IgD-negative memory B cell (primary cell): ENCODE data around the gene KLHL29. TPM values are rescaled to one million over a fixed set of nuclear protein-coding genes. Genes with fewer than 3 reads are reported as not detected.
A peak's percentile ranks its signal among the peaks of the same experiment; 100 is the strongest.
"Not testable (repeated sequence)": the region's sequence is repeated elsewhere in the genome, so short reads cannot be mapped to it uniquely, and the experiment has no call there.

Experiments
- H3K27ac Mint-ChIP-seq, 3 donors: one replicate each; pipeline ENCODE4 v1.8.0; 2020 to 2022; ENCODE audit warnings: mild to moderate bottlenecking in 3 of 3, mixed read lengths in 3 of 3, moderate library complexity in 1 of 3
- H3K27me3 Mint-ChIP-seq: one replicate; pipeline ENCODE4 v1.8.0; 2021; ENCODE audit warnings: mixed read lengths
- H3K36me3 Mint-ChIP-seq: one replicate; pipeline ENCODE4 v1.8.0; 2020; ENCODE audit warnings: mild to moderate bottlenecking, mixed read lengths
- H3K4me1 Mint-ChIP-seq, 3 donors: one replicate each; pipeline ENCODE4 v1.8.0; 2020 to 2022; ENCODE audit warnings: mixed read lengths in 3 of 3, mild to moderate bottlenecking in 1 of 3
- H3K4me3 Mint-ChIP-seq, 4 donors: one replicate each; pipeline ENCODE4 v1.8.0; 2020 to 2022; ENCODE audit warnings: mild to moderate bottlenecking in 4 of 4, mixed read lengths in 4 of 4, moderate library complexity in 3 of 4
- H3K9me3 Mint-ChIP-seq, 3 donors: one replicate each; pipeline ENCODE4 v1.8.0; 2020 to 2021; ENCODE audit warnings: mixed read lengths in 3 of 3, mild to moderate bottlenecking in 1 of 3
- polyA plus RNA-seq: library from polyadenylated mRNA; unstranded; fragments of 300-500 nt; fragmentation: Illumina TruSeq; gene quantifications from one replicate; pipeline ENCODE4 v1.2.3, GENCODE V29; 2021

KLHL29 gene
- polyA plus RNA-seq, 1 donor from 2014 or later: 0.11 TPM

DNA sequence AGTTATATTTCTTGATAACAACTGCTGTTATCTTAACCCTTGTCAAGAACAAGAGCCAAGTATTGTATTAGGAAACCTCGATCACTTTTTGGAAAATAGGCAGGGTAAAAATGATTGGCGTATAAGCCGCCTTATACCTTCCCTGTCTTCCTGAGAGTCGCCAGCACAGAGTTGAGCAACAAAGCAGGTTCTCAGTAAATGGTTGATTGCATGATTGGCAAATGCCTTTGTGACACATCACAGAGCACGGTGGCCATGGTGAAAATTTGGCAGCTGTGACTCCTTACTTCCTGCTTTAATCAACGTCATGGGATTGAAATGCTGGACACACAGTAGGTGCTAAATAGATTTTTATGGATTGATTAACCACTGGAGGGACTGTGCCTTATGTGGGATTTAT lies 3.9 kb upstream of the KLHL29 start:
- no peaks in the 10 kb centered on the region for H3K36me3 Mint-ChIP-seq
- H3K4me3 Mint-ChIP-seq: peak overlapping the region; percentile 62 to 95 (median 81)
- H3K9me3 Mint-ChIP-seq: no peaks in the 10 kb centered on the region
- peak overlapping the region; percentile 1 to 94 (median 71) for H3K27ac Mint-ChIP-seq
- no peaks in the 10 kb centered on the region for H3K27me3 Mint-ChIP-seq
- peaks cover 13 to 21% (median 21%) of the 10 kb centered on the region in 3 donors for H3K4me1 Mint-ChIP-seq

DNA sequence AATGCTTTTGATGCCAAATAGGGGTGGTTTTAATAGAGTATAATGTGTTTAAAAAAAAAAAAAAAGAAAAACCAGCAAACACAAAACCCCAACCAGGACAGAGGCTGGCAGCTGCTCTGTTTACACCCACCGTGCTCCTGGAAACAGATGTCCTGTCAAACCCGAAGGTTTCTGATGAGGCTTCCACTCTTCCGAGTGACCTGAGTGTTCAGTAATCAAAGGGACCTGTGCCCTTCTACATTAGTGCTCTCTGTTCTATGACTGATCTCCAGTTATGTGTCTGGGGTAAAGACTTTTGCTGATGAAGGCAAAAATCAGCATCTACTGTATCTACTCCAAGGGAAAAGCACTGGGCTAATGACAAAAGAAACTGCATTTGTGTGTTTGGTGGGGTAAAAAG lies 3.5 kb upstream of the KLHL29 start:
- Mint-ChIP-seq H3K9me3 (no peaks in the 10 kb centered on the region), H3K4me3 (peak overlapping the region in 3 of 4 donors; percentile 30 to 79 (median 71)), H3K36me3 (no peaks in the 10 kb centered on the region), H3K27ac (peak overlapping the region in 1 of 3 donors; percentile 94), H3K27me3 (peaks cover 1% of the 10 kb centered on the region), H3K4me1 (peaks cover 13 to 23% (median 21%) of the 10 kb centered on the region in 3 donors)

DNA sequence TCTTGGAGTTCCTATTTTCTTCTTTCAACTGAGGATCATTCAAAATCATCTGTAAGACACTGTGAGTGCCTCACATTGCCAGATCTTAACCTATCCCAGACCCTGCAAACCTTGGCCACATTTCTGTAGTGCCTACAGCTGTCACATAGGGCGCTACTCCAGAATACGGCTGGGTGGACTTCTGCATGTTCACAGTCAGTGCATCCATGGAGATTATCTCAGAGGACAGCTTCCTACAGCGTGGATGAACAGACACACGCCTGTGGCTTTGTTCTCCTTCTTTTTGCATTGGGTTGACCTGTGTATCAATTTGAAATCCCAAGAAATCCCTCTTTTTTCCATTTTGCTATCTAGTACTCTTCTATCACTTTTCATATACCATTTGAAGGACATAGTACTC lies 1.9 kb upstream of the KLHL29 start:
- H3K27me3 Mint-ChIP-seq: peaks cover 11% of the 10 kb centered on the region
- H3K4me3 Mint-ChIP-seq: peak overlapping the region in 2 of 4 donors; percentile 23 to 71
- H3K27ac Mint-ChIP-seq: no peak overlapping the region
- H3K36me3 Mint-ChIP-seq: no peaks in the 10 kb centered on the region
- no peaks in the 10 kb centered on the region for H3K9me3 Mint-ChIP-seq
- H3K4me1 Mint-ChIP-seq: peaks cover 13 to 23% (median 21%) of the 10 kb centered on the region in 3 donors

DNA sequence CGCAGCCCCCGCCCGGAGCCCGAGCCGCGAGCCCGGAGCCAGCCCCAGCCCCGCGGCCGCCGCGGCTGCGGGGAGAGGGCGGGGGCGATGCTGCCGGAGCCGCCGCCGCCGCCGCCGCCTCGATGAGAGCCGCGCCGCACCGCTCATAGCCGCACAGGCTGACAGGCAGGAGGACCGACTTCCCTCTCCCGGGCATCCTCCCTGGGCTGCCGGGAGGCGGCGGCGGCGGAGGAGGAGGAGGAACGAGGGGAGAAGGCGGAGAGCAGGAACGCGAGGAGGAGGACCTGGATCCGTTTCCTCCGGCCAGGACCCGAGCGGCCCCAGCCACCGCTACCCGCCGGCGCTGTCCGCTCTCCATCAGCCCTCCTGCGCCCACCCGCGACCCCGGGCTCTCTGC lies 370 bp downstream of the KLHL29 start:
- Mint-ChIP-seq H3K4me3 (peak overlapping the region in 2 of 4 donors; percentile 37 to 52), H3K9me3 (no peaks in the 10 kb centered on the region), H3K27ac (no peak overlapping the region), H3K36me3 (no peaks in the 10 kb centered on the region), H3K4me1 (peaks cover 10 to 18% (median 16%) of the 10 kb centered on the region in 3 donors), H3K27me3 (peaks cover 29% of the 10 kb centered on the region)

DNA sequence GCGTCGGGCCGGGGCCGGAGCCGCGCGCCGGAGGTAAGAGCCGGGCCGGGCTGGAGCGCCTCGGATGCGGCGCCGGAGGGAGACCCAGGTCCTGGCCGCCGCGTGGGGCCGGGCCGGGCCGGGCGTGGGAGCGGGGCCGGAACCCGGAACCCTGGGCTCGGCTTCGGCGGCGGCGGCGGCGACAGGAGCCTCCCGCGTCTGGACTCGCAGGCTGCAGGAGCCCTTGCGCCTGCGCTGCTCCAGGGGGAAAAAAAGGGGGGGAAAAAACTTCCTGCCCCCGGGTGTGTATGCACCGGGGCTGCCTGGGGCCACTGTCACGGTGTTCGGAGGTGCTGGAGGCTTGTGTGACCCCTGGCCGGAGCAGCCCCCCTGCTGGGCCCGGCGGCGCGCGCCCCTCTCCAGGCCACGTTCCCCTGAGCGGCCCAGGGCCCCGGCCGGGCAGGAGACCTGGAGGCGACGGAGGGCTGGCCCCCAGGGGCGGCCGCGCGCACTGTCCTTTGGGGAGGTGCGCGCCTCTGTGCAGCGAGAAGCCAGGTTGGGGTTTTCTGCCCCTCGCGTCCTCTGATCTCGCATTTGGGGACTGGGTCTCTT lies 864 bp downstream of the KLHL29 start:
- H3K4me1 Mint-ChIP-seq: peaks cover 5 to 14% (median 11%) of the 10 kb centered on the region in 3 donors
- H3K27me3 Mint-ChIP-seq: peaks cover 29% of the 10 kb centered on the region
- H3K9me3 Mint-ChIP-seq: no peaks in the 10 kb centered on the region
- no peak overlapping the region for H3K27ac Mint-ChIP-seq
- H3K36me3 Mint-ChIP-seq: no peaks in the 10 kb centered on the region
- H3K4me3 Mint-ChIP-seq: peak overlapping the region; percentile 70 to 94 (median 90)

DNA sequence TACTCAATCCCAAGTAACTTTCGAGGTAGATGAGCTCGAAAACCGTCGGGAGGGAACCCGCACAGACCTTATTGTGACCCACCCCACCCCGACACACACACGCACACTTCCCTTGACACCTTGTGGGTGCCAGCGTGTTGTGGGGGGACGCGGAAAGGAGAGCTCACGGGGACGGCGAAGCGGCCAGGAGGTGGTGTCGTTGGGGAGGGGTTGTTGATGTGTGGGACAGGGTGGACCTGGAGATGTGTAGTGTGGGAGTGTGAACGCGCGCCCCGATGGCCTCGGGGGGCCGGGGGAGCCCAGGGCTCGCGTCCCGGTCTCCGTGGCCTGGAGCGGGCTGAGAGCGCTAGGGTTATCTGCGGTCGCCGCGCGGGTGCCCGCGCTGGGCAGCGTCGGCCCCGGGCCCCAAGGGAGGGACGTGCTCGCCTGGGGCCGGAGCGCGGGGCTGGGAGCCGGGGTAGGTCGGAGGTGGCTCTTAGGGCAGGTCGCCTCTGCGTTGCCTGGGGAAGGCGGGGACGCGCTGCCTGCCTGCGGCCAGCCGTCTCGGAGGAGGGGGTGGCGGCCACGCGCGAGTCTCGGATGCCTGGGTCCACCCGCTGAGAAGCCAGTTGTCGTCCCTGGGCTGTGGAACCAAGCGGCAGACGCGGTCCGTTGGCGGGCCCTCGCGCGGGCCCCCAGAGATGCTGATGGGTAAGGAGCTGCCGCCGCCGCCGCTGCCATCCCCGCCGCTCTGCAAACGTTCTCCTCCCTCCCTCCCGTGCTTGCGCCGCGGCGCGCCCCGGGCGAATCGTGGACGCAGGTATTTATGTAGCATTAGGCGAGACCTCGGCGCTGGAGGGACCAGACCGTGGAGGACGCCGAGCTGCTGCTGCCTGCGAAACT lies 1.6 kb downstream of the KLHL29 start:
- H3K4me3 Mint-ChIP-seq: peak overlapping the region; percentile 70 to 94 (median 90)
- H3K36me3 Mint-ChIP-seq: no peaks in the 10 kb centered on the region
- H3K4me1 Mint-ChIP-seq: peaks cover 0 to 11% (median 6%) of the 10 kb centered on the region in 3 donors
- no peak overlapping the region for H3K27ac Mint-ChIP-seq
- H3K27me3 Mint-ChIP-seq: peaks cover 34% of the 10 kb centered on the region
- H3K9me3 Mint-ChIP-seq: no peaks in the 10 kb centered on the region

DNA sequence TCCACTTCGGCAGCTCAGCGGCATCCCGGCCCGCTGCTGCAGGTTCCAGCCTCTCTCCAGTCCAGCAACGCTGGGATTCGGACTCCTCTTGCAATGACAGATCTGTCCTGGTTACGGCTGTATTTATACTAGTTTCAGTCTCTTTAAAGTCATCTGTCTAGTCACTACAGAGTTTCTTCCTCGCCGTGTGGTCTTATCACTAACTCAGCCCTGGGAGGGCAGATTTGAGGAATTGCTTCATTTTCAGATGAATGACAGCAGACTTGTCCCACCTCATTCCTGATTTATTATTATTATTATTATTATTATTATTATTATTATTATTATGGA lies 2.2 kb downstream of the KLHL29 start:
- Mint-ChIP-seq H3K27ac (no peak overlapping the region), H3K36me3 (no peaks in the 10 kb centered on the region), H3K4me1 (peaks cover 0 to 9% (median 6%) of the 10 kb centered on the region in 3 donors), H3K4me3 (peak overlapping the region; percentile 70 to 94 (median 90)), H3K9me3 (no peaks in the 10 kb centered on the region), H3K27me3 (peaks cover 34% of the 10 kb centered on the region)

DNA sequence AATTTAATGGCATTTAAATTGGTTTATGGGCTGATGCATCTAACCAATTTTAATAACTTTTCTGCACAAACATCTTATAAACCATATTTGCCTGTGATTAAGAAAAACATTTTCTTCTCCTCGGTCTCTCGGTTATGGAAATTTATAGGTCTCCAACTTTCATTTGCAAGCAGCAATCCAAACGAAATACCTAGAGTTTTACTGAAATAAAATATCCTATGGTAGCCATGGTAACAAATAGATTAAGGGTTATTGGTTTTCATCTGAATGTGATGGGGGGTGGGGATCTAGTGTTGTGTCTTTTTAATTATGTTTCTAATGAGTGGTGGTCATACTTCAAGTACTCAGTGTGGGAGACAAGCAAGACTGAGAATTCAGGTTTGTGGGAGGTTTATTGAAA lies 2.9 kb downstream of the KLHL29 start:
- H3K9me3 Mint-ChIP-seq: no peaks in the 10 kb centered on the region
- H3K4me3 Mint-ChIP-seq: peak overlapping the region in 3 of 4 donors; percentile 16 to 70 (median 29)
- H3K27ac Mint-ChIP-seq: peak overlapping the region in 1 of 3 donors; percentile 17
- peaks cover 0 to 9% (median 6%) of the 10 kb centered on the region in 3 donors for H3K4me1 Mint-ChIP-seq
- H3K27me3 Mint-ChIP-seq: peaks cover 34% of the 10 kb centered on the region
- H3K36me3 Mint-ChIP-seq: no peaks in the 10 kb centered on the region

DNA sequence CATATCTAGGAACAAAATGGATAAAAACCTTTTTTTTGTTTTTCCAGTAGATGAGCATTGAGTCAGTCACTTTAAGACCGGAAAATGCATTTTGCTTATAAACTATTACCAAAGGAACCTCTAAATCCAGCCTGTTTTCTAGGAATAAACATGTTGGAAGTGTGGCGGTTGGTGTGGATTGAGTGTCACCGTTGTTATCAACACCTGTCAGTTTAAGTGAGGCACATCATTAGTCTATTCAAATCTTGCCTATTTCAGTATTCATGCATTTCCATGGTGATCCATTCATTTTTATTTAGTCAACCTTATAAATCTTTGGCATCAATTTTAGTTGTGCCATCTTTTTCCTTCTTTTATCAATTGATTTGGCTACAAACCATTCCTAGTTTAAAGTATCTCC lies 3.3 kb downstream of the KLHL29 start:
- peak overlapping the region in 1 of 3 donors; percentile 17 for H3K27ac Mint-ChIP-seq
- H3K4me3 Mint-ChIP-seq: peak overlapping the region in 1 of 4 donors; percentile 70

DNA sequence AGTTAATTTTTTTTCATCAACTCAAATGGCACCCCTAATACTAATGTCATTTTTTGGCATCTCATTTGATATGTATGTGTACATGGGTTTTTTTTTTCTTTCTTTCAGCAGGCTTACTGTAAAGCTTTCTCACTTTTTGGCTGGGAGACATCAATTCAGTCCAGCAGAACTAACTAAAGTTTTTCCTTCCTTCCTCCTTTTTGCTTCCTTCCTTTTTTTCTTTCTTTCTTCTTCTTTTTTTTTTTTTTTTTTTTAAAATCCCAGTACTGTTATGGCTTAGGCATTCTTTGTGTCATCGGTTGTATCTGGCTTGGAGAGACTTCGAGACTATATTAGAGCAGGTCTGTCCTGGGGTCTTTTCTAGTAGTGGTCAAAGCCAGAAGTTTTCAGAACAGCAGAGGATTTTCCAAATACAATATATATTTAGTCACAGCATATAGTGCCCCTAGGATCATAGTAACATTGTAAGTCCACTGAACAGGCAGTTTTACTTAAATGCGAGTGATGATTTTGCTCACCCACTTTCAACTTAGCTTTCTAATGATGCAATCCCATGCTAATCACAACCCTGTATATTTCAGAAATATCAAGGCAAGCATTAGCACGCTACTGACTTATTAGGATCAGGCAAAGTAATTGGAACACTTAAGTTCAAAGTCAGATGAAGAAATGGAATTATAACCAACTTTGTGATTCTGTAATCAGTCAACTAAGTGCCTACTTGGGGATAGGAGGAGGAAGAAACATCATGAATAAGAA lies 4.0 kb downstream of the KLHL29 start:
- H3K4me3 Mint-ChIP-seq: peak overlapping the region in 1 of 4 donors; percentile 70
- peaks cover 3% of the 10 kb centered on the region for H3K36me3 Mint-ChIP-seq
- no peak overlapping the region for H3K27ac Mint-ChIP-seq
- H3K4me1 Mint-ChIP-seq: peaks cover 0 to 9% (median 4%) of the 10 kb centered on the region in 3 donors
- H3K27me3 Mint-ChIP-seq: peaks cover 37% of the 10 kb centered on the region
- H3K9me3 Mint-ChIP-seq: no peaks in the 10 kb centered on the region

More for the DNA sequence above, 3.3 kb downstream of the KLHL29 start:
- H3K4me1 Mint-ChIP-seq: peaks cover 0 to 9% (median 4%) of the 10 kb centered on the region in 3 donors
- H3K9me3 Mint-ChIP-seq: no peaks in the 10 kb centered on the region
- H3K36me3 Mint-ChIP-seq: peaks cover 2% of the 10 kb centered on the region
- H3K27me3 Mint-ChIP-seq: peaks cover 36% of the 10 kb centered on the region

DNA sequence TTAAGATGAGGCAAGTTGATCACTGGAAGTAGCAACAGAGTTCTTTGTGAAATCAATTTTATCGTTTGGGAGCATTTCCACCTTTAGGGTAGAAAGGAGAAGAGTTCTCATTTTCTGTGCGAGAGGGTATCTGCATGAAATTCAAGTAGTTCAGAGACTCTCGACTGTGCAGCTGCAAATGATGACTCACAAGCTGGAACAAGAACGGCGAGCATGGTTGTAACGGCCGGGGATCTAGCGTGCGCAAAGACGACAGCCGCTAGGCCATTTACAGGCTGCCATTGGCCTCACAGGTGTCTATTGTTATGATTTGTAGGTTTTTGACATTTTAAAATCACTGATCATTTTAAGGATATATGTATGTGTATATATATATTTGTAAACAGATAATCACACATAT lies 5.2 kb downstream of the KLHL29 start:
- no peak overlapping the region for H3K27ac Mint-ChIP-seq
- no peak overlapping the region for H3K4me3 Mint-ChIP-seq
- peaks cover 3% of the 10 kb centered on the region for H3K36me3 Mint-ChIP-seq
- peaks cover 0 to 6% (median 0%) of the 10 kb centered on the region in 3 donors for H3K4me1 Mint-ChIP-seq
- no peaks in the 10 kb centered on the region for H3K9me3 Mint-ChIP-seq
- H3K27me3 Mint-ChIP-seq: peaks cover 37% of the 10 kb centered on the region

DNA sequence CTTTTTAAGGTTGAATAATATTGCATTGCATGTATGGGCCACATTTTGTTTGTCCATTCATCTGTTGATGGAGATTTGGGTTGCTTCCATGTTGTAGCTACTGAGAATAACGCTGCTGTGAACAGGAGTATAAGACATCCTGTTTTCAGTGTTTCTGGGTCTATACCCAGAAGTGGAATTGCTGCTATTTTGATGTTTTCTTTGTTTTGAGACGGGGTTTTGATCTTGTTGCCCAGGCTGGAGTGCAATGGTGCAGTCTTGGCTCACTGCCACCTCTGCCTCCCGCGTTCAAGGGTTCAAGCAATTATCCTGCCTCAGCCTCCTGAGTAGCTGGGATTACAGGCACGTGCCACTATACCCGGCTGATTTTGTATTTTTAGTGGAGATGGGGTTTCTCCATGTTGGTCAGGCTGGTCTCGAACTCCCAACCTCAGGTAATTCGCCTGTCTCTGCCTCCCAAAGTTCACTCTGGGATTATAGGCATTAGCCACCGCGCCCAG lies 6.3 kb downstream of the KLHL29 start:
- Mint-ChIP-seq H3K27me3 (peaks cover 37% of the 10 kb centered on the region), H3K27ac (peak overlapping the region in 1 of 3 donors; percentile 71)
- not testable (repeated sequence) for H3K36me3 Mint-ChIP-seq, H3K4me3 Mint-ChIP-seq, H3K4me1 Mint-ChIP-seq, H3K9me3 Mint-ChIP-seq

DNA sequence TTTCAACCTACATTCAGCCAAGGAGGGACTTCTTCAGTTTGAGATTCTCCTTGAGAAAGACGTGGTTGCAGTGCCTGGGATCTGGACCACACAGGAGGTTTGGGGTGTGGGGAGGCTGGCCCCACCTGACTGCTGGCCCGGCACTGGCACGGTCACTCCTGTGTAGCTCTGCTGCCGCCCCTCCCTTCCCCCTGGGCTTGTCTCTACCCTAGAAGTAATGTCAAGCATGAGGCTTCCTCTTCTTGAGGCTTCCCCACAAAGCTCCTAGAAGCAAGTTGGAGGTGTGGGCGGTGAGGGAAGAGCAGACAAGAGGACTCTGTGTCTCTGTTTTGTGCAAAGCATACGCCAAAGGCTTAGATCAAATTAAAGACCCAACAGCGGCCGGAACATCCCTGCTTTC lies 8.7 kb downstream of the KLHL29 start:
- H3K36me3 Mint-ChIP-seq: peaks cover 6% of the 10 kb centered on the region

DNA sequence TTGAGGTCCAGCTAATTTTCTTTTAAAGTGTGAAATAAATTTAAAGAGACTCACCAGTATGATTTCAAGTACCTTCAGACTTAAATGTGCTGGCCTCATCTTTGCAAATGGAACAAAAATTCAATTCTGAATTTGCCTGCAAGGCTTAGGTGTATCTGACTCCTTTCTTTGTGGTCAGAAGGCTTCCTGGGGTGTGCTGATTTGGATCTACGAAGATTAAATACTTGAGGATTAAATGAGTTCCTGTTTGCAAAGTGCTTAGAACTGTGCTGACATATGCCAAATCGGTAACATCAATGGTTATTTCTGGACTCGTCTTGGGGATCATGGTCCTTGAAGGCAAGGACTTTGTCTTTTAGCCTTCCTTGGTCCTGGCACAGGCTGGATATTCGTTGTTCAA lies 9.7 kb downstream of the KLHL29 start:
- H3K27ac Mint-ChIP-seq: no peak overlapping the region
- peaks cover 6% of the 10 kb centered on the region for H3K36me3 Mint-ChIP-seq
- H3K27me3 Mint-ChIP-seq: peaks cover 11% of the 10 kb centered on the region
- H3K9me3 Mint-ChIP-seq: no peaks in the 10 kb centered on the region
- no peak overlapping the region for H3K4me3 Mint-ChIP-seq
- H3K4me1 Mint-ChIP-seq: peaks cover 0 to 5% (median 2%) of the 10 kb centered on the region in 3 donors

More for the DNA sequence above, 8.7 kb downstream of the KLHL29 start:
- H3K4me3 Mint-ChIP-seq: no peak overlapping the region
- H3K9me3 Mint-ChIP-seq: no peaks in the 10 kb centered on the region
- peaks cover 19% of the 10 kb centered on the region for H3K27me3 Mint-ChIP-seq
- no peak overlapping the region for H3K27ac Mint-ChIP-seq
- H3K4me1 Mint-ChIP-seq: peaks cover 0 to 3% (median 2%) of the 10 kb centered on the region in 3 donors

DNA sequence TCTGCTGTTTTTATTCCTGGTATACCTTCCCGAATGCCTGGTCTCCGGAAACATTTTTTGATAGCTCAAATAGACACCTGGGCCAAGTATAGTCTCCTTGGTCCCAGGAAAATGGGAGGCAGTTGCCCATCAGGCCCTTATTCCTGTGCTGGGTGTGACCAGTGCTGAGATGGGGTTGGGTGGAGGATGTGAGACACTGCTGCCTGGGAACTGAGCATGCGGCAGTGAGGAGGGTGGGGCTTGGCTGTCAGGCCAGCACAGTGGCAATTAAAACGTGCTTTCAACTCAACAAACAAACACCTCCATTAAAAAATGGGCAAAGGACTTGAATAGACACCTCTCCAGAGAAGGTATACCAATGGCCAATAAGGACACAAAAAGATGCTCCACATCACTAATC lies 12.5 kb downstream of the KLHL29 start:
- Mint-ChIP-seq H3K36me3 (peaks cover 6% of the 10 kb centered on the region), H3K4me3 (no peak overlapping the region), H3K9me3 (no peaks in the 10 kb centered on the region), H3K4me1 (peaks cover 0 to 2% (median 2%) of the 10 kb centered on the region in 3 donors), H3K27ac (no peak overlapping the region), H3K27me3 (peaks cover 3% of the 10 kb centered on the region)
